Transverse colon (tissue), 4 donors: ENCODE measurements around the gene IL9.

Experiments
- EP300 ChIP-seq: sonication (generic); formaldehyde crosslinking; IDR thresholded peaks from one replicate; pipeline ENCODE4 v1.6.1; 2017; ENCODE audit warnings: antibody characterized with exemption, low read depth
- POLR2A ChIP-seq: fragments of 450-650 bp; IDR thresholded peaks from one replicate; pipeline ENCODE4 v1.6.1; 2016; ENCODE audit warnings: antibody characterized with exemption, mild to moderate bottlenecking, moderate library complexity
- POLR2AphosphoS5 ChIP-seq, 3 donors: sonication (generic); formaldehyde crosslinking; IDR thresholded peaks; one replicate each; pipeline ENCODE4 v1.6.1; 2016; ENCODE audit warnings: antibody characterized with exemption in 3 of 3
- TF ChIP-seq, protein P1 (sequence below), 5 experiments: fragments of 200-600 bp in 3 of 5; fragments of 450-650 bp in 2 of 5; sonication (generic) in 3 of 5; IDR thresholded peaks; 1 replicate in 2 of 5; 2 replicates in 3 of 5; pipeline ENCODE4 v1.5.1; 2016 to 2017; ENCODE audit warnings: antibody characterized with exemption in 5 of 5, inconsistent platforms in 3 of 5, mild to moderate bottlenecking in 2 of 5, moderate library complexity in 1 of 5

DNA sequence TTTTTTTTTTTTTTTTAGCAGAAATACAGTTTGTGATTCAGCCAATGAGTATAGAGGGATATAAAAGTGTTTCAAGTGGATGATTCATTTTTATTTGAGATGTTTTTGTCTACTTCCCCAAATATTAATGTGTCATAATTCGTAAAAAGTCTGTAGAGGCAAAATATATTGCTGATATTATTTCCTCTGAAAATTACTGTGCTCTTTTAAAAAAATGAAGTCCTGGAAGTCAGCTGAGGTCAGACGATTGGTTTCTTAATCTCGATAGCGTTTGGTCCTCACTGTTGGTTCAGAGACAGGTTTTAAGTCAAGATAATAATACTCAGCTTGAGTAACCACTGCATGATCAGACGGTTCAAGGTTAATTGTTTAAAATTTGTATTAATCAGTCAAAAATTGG is 19.5 kb downstream of the IL9 start:
- TF ChIP-seq, protein P1, sequence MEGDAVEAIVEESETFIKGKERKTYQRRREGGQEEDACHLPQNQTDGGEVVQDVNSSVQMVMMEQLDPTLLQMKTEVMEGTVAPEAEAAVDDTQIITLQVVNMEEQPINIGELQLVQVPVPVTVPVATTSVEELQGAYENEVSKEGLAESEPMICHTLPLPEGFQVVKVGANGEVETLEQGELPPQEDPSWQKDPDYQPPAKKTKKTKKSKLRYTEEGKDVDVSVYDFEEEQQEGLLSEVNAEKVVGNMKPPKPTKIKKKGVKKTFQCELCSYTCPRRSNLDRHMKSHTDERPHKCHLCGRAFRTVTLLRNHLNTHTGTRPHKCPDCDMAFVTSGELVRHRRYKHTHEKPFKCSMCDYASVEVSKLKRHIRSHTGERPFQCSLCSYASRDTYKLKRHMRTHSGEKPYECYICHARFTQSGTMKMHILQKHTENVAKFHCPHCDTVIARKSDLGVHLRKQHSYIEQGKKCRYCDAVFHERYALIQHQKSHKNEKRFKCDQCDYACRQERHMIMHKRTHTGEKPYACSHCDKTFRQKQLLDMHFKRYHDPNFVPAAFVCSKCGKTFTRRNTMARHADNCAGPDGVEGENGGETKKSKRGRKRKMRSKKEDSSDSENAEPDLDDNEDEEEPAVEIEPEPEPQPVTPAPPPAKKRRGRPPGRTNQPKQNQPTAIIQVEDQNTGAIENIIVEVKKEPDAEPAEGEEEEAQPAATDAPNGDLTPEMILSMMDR (IDR thresholded peaks at IDR 0.05): no peak
- no peak for TF ChIP-seq POLR2AphosphoS5 (IDR thresholded peaks at IDR 0.05)
- TF ChIP-seq POLR2A: no peak
- no peak for TF ChIP-seq EP300
